BLaER1 (cell line): ENCODE results near the gene DGKH.
"Not testable (repeated sequence)": the region's sequence is repeated elsewhere in the genome, so short reads cannot be mapped to it uniquely, and the experiment has no call there.

ENCODE experiments used
- H3K27ac ChIP-seq: shearing (Covaris generic); formaldehyde crosslinking; 2 replicates; pipeline ENCODE4 v1.8.1; 2022
- H3K27me3 ChIP-seq: shearing (Covaris generic); formaldehyde crosslinking; 2 replicates; pipeline ENCODE4 v1.8.1; 2022
- H3K36me3 ChIP-seq: shearing (Covaris generic); formaldehyde crosslinking; 2 replicates; pipeline ENCODE4 v1.8.1; 2022
- H3K4me1 ChIP-seq: shearing (Covaris generic); formaldehyde crosslinking; 2 replicates; pipeline ENCODE4 v1.8.1; 2022
- H3K4me2 ChIP-seq: shearing (Covaris generic); formaldehyde crosslinking; 2 replicates; pipeline ENCODE4 v1.8.1; 2022
- H3K4me3 ChIP-seq: shearing (Covaris generic); formaldehyde crosslinking; 2 replicates; pipeline ENCODE4 v1.8.1; 2022
- H3K9ac ChIP-seq: shearing (Covaris generic); formaldehyde crosslinking; 2 replicates; pipeline ENCODE4 v1.8.1; 2022
- H3K9me3 ChIP-seq: shearing (Covaris generic); formaldehyde crosslinking; 2 replicates; pipeline ENCODE4 v1.8.1; 2022
- H4K20me1 ChIP-seq: shearing (Covaris generic); formaldehyde crosslinking; 2 replicates; pipeline ENCODE4 v1.8.1; 2022
- Cebpa-rat ChIP-seq: shearing (Covaris generic); IDR thresholded peaks from 2 replicates; pipeline ENCODE4 v1.8.1; 2022

Gene DGKH

GRCh38 chr13:42056146-42056545, 7.7 kb downstream of the DGKH start:
- H3K36me3 ChIP-seq, result peaks cover 29% of the 10 kb centered on the region
- no peak overlapping the region for H3K27ac ChIP-seq
- no peaks in the 10 kb centered on the region for H3K4me1 ChIP-seq
- TF ChIP-seq Cebpa-rat, result no peak
- no peak overlapping the region for H3K9ac ChIP-seq
- H3K9me3 ChIP-seq, result peaks cover 6% of the 10 kb centered on the region
- H3K4me3 ChIP-seq, result no peak overlapping the region
- H3K4me2 ChIP-seq, result no peak overlapping the region
- H4K20me1 ChIP-seq, result peaks cover 45% of the 10 kb centered on the region
- H3K27me3 ChIP-seq, result no peaks in the 10 kb centered on the region

GRCh38 chr13:42056583-42056982, 8.1 kb downstream of the DGKH start:
- Histone ChIP-seq H3K4me2 (no peak overlapping the region), H3K27ac (no peak overlapping the region), H3K4me1 (no peaks in the 10 kb centered on the region), H3K4me3 (no peak overlapping the region), H3K9ac (no peak overlapping the region), H3K36me3 (peaks cover 33% of the 10 kb centered on the region), H3K9me3 (peaks cover 6% of the 10 kb centered on the region), H3K27me3 (no peaks in the 10 kb centered on the region), H4K20me1 (peaks cover 41% of the 10 kb centered on the region)
- no peak for TF ChIP-seq Cebpa-rat

- Histone ChIP-seq H3K4me3 (no peak overlapping the region), H3K27ac (no peak overlapping the region), H3K36me3 (peaks cover 46% of the 10 kb centered on the region), H3K4me2 (no peak overlapping the region), H3K9me3 (peaks cover 6% of the 10 kb centered on the region), H3K4me1 (no peaks in the 10 kb centered on the region), H3K27me3 (no peaks in the 10 kb centered on the region), H3K9ac (no peak overlapping the region), H4K20me1 (peaks cover 41% of the 10 kb centered on the region)
- no peak for TF ChIP-seq Cebpa-rat
Measured at GRCh38 chr13:42057918-42058530, 9.6 kb downstream of the DGKH start.

- no peaks in the 10 kb centered on the region for H3K4me1 ChIP-seq
- H3K36me3 ChIP-seq, result peaks cover 80% of the 10 kb centered on the region
- TF ChIP-seq Cebpa-rat, result no peak
- no peak overlapping the region for H3K27ac ChIP-seq
- no peak overlapping the region for H3K4me3 ChIP-seq
- peaks cover 6% of the 10 kb centered on the region for H3K9me3 ChIP-seq
- peaks cover 16% of the 10 kb centered on the region for H4K20me1 ChIP-seq
- no peaks in the 10 kb centered on the region for H3K27me3 ChIP-seq
- H3K9ac ChIP-seq, result no peak overlapping the region
- no peak overlapping the region for H3K4me2 ChIP-seq
Measured at GRCh38 chr13:42061943-42062342, 13.5 kb downstream of the DGKH start.

- no peak overlapping the region for H3K4me2 ChIP-seq
- H3K9me3 ChIP-seq, result peaks cover 6% of the 10 kb centered on the region
- H3K9ac ChIP-seq, result no peak overlapping the region
- no peak for TF ChIP-seq Cebpa-rat
- peaks cover 80% of the 10 kb centered on the region for H3K36me3 ChIP-seq
- no peak overlapping the region for H3K4me3 ChIP-seq
- no peaks in the 10 kb centered on the region for H3K4me1 ChIP-seq
- peaks cover 16% of the 10 kb centered on the region for H4K20me1 ChIP-seq
- H3K27ac ChIP-seq, result no peak overlapping the region
- H3K27me3 ChIP-seq, result no peaks in the 10 kb centered on the region
Measured at GRCh38 chr13:42063105-42063504, 14.7 kb downstream of the DGKH start.

GRCh38 chr13:42064259-42064658, 15.8 kb downstream of the DGKH start:
- TF ChIP-seq Cebpa-rat, result no peak
- no peaks in the 10 kb centered on the region for H3K27me3 ChIP-seq
- peaks cover 69% of the 10 kb centered on the region for H3K36me3 ChIP-seq
- H3K27ac ChIP-seq, result no peak overlapping the region
- H3K4me2 ChIP-seq, result no peak overlapping the region
- H3K4me3 ChIP-seq, result no peak overlapping the region
- no peaks in the 10 kb centered on the region for H3K4me1 ChIP-seq
- no peaks in the 10 kb centered on the region for H3K9me3 ChIP-seq
- H4K20me1 ChIP-seq, result peaks cover 16% of the 10 kb centered on the region
- no peak overlapping the region for H3K9ac ChIP-seq

GRCh38 chr13:42064966-42065365, 16.5 kb downstream of the DGKH start:
- Histone ChIP-seq H3K4me2 (no peak overlapping the region), H4K20me1 (peaks cover 16% of the 10 kb centered on the region), H3K9ac (no peak overlapping the region), H3K36me3 (peaks cover 69% of the 10 kb centered on the region), H3K9me3 (no peaks in the 10 kb centered on the region), H3K4me3 (no peak overlapping the region), H3K27me3 (no peaks in the 10 kb centered on the region), H3K27ac (no peak overlapping the region), H3K4me1 (no peaks in the 10 kb centered on the region)
- TF ChIP-seq Cebpa-rat, result no peak

GRCh38 chr13:42065414-42065813, 17.0 kb downstream of the DGKH start:
- H3K4me2 ChIP-seq, result no peak overlapping the region
- H3K4me3 ChIP-seq, result no peak overlapping the region
- no peaks in the 10 kb centered on the region for H3K27me3 ChIP-seq
- H3K4me1 ChIP-seq, result no peaks in the 10 kb centered on the region
- H3K27ac ChIP-seq, result no peak overlapping the region
- no peaks in the 10 kb centered on the region for H3K9me3 ChIP-seq
- no peak overlapping the region for H3K9ac ChIP-seq
- TF ChIP-seq Cebpa-rat, result no peak
- peaks cover 16% of the 10 kb centered on the region for H4K20me1 ChIP-seq
- H3K36me3 ChIP-seq, result peaks cover 69% of the 10 kb centered on the region

GRCh38 chr13:42066542-42066941, 18.1 kb downstream of the DGKH start:
- TF ChIP-seq Cebpa-rat, result no peak
- Histone ChIP-seq H3K4me2 (no peak overlapping the region), H4K20me1 (peaks cover 16% of the 10 kb centered on the region), H3K27me3 (no peaks in the 10 kb centered on the region), H3K36me3 (peaks cover 70% of the 10 kb centered on the region), H3K9ac (no peak overlapping the region), H3K4me1 (peaks cover 8% of the 10 kb centered on the region), H3K27ac (no peak overlapping the region), H3K4me3 (no peak overlapping the region), H3K9me3 (no peaks in the 10 kb centered on the region)

GRCh38 chr13:42068886-42069285, 20.4 kb downstream of the DGKH start:
- H3K4me2 ChIP-seq, result no peak overlapping the region
- no peaks in the 10 kb centered on the region for H3K9me3 ChIP-seq
- TF ChIP-seq Cebpa-rat, result no peak

GRCh38 chr13:42070599-42070998, 22.2 kb downstream of the DGKH start:
- Histone ChIP-seq H3K36me3 (peaks cover 44% of the 10 kb centered on the region), H3K4me1 (peaks cover 12% of the 10 kb centered on the region)
- H4K20me1 ChIP-seq, H3K4me3 ChIP-seq, H3K9ac ChIP-seq, H3K27ac ChIP-seq, H3K4me2 ChIP-seq, H3K27me3 ChIP-seq, H3K9me3 ChIP-seq: not testable (repeated sequence)

More at GRCh38 chr13:42068886-42069285, 20.4 kb downstream of the DGKH start:
- Histone ChIP-seq H3K9ac (no peak overlapping the region), H3K27ac (no peak overlapping the region), H3K4me3 (no peak overlapping the region), H3K36me3 (peaks cover 52% of the 10 kb centered on the region), H3K4me1 (peaks cover 12% of the 10 kb centered on the region), H4K20me1 (peaks cover 3% of the 10 kb centered on the region; the same call in 1 of the 2 replicates), H3K27me3 (no peaks in the 10 kb centered on the region)

- H3K4me1 ChIP-seq, result peaks cover 12% of the 10 kb centered on the region
- H3K27ac ChIP-seq, H3K27me3 ChIP-seq, H3K4me2 ChIP-seq, H3K9me3 ChIP-seq, H3K9ac ChIP-seq, H4K20me1 ChIP-seq, H3K4me3 ChIP-seq: not testable (repeated sequence)
- H3K36me3 ChIP-seq, result peaks cover 39% of the 10 kb centered on the region
Measured at GRCh38 chr13:42071179-42071578, 22.7 kb downstream of the DGKH start.
